Thyroid gland (tissue), 4 donors: Measurements from ENCODE around the gene DYNLT5.

Experiments
- CTCF ChIP-seq, 6 experiments: fragments of 200-600 bp in 3 of 6; fragments of 450-650 bp in 3 of 6; sonication (generic) in 3 of 6; IDR thresholded peaks; one replicate each; pipeline ENCODE4 v1.5.1; 2016 to 2019; ENCODE audit warnings: antibody characterized with exemption in 6 of 6, mild to moderate bottlenecking in 2 of 6, inconsistent platforms in 1 of 6, moderate library complexity in 1 of 6
- POLR2A ChIP-seq, 2 donors: fragments of 450-650 bp; IDR thresholded peaks; one replicate each; pipeline ENCODE4 v1.6.1; 2017; ENCODE audit warnings: antibody characterized with exemption in 2 of 2, mild to moderate bottlenecking in 2 of 2, moderate library complexity in 1 of 2

DNA sequence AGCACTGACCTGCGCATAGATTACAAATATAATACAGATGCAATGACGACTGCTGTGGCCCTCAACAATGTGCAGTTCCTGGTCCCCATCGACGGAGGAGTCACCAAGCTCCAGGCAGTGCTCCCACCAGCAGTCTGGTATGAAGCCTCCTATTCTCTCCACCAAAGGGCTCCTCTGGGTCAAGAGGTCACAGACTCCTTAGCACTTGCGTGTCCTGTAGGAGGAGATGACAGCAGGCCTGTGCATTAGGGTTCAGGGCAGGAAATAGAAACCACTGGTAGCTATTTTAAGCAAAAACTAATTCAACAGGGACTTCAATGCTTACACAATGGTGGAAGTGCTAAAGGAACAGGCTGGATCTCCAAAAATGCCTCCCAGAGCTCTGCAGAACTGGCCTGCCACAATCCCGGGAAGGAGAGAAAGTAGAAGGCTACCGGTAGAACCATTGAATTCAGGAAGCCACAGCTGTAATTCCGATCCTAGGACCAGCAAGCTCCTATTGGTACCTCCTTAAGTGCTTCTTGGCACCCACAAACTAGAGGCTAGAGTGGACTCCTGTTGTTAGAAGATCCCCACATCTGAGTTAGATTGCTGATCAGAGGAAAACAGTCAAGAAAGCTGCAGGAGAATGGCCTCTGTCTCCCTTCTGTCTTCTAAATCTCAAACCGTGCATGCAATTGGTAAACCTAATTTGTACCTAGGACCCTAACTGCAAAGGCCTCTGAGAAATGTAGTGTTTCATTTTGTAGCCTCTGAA lies 12.7 kb upstream of the DYNLT5 start:
- TF ChIP-seq CTCF (IDR thresholded peaks at IDR 0.05) (no peak), POLR2A (IDR thresholded peaks at IDR 0.05) (no peak)
